K562 (cell line): ENCODE results near the gene CCM2. TPM values are rescaled to one million over a fixed set of nuclear protein-coding genes. Genes with fewer than 3 reads are reported as not detected.

Source experiments
- ATF1 ChIP-seq, 2 experiments: fragments of 450-650 bp in 1 of 2; IDR thresholded peaks; 2 replicates each; pipeline ENCODE4 v1.6.1; 2016; ENCODE audit warnings: missing compliant biosample characterization in 1 of 2, missing genetic modification characterization in 1 of 2
- CEBPG ChIP-seq, 3 experiments: fragments of 200-800 bp in 1 of 3; sonication (Bioruptor generic) in 1 of 3; sonication (generic) in 1 of 3; formaldehyde crosslinking in 1 of 3; IDR thresholded peaks in 2 of 3; conservative IDR thresholded peaks in 1 of 3; 2 replicates each; pipeline versions ENCODE4 v1.6.1 to v1.8.0; 2016 to 2022; ENCODE audit warnings: missing compliant biosample characterization in 2 of 3, missing genetic modification characterization in 2 of 3, mild to moderate bottlenecking in 1 of 3, missing genetic modification reagents in 1 of 3
- NCOA6 ChIP-seq: fragments of 450-650 bp; IDR thresholded peaks from 2 replicates; pipeline ENCODE4 v1.6.1; 2017; ENCODE audit warnings: mild to moderate bottlenecking
- NR3C1 ChIP-seq: sonication (generic); formaldehyde crosslinking; IDR thresholded peaks from 2 replicates; pipeline ENCODE4 v1.8.1; 2022; ENCODE audit warnings: missing genetic modification reagents
- POLR2G ChIP-seq: fragments of 200-400 bp; formaldehyde crosslinking; IDR thresholded peaks from 2 replicates; pipeline ENCODE4 v1.6.1; 2017; ENCODE audit warnings: low read depth, mild to moderate bottlenecking, antibody characterized with exemption, low read length, moderate library complexity
- THAP12 ChIP-seq: fragments of 250-450 bp; sonication (Bioruptor Pico); IDR thresholded peaks from 2 replicates; pipeline ENCODE4 v1.9.0; 2021; ENCODE audit warnings: mild to moderate bottlenecking, inconsistent platforms
- polyA plus RNA-seq, 8 experiments: library from polyadenylated mRNA; depleted of rRNA in 4 of 8; stranded (reverse) in 5 of 8; unstranded in 3 of 8; fragments of >200 nt; fragmentation: Nextera tagmentation in 2 of 8; fragmentation: Illumina TruSeq in 1 of 8; extraction: Ambion mirVana in 2 of 8; extraction: Trizol in 1 of 8; gene quantifications; 2 replicates each; pipeline versions ENCODE4 v1.2.1 to v1.2.3, GENCODE V29; 2011 to 2014; ENCODE audit warnings: inconsistent platforms in 1 of 8, missing spikeins in 1 of 8
- total RNA-seq, 7 experiments: library from RNA; depleted of rRNA in 6 of 7; stranded (reverse); fragments of >200 nt in 6 of 7; fragmentation: Illumina TruSeq in 2 of 7; extraction: Trizol in 2 of 7; gene quantifications; 2 replicates each; pipeline versions ENCODE4 v1.2.1 to v1.2.3, GENCODE V29; 2011 to 2021; ENCODE audit warnings: low replicate concordance in 1 of 7

The CCM2 gene
- total and polyA plus RNA-seq, 9 of the 15 experiments (the other 6 are each of a cell fraction or from before 2014, with no cell fraction given) = 0.41 to 38.6 (median 25.9) TPM

- TF ChIP-seq THAP12 (CRISPR knock-in tag) = no peak
- TF ChIP-seq POLR2G = peak; percentile 5; the same call in 1 of the 2 replicates
- TF ChIP-seq NCOA6 = no peak
- TF ChIP-seq ATF1 (CRISPR knock-in tag; IDR thresholded peaks at IDR 0.05) = no peak
- TF ChIP-seq ATF1 (tag; IDR thresholded peaks at IDR 0.05) = no peak
- no peak for TF ChIP-seq NR3C1
- TF ChIP-seq CEBPG (CRISPR knock-in tag; IDR thresholded peaks at IDR 0.05) = peak; percentile 61; the same call in 1 of the 2 replicates
- TF ChIP-seq CEBPG (tag; conservative IDR thresholded peaks at IDR 0.05 in 1 of 2, IDR thresholded peaks at IDR 0.05 in 1 of 2) = no peak
Measured at GRCh38 chr7:44980393-44981034, 19.5 kb upstream of the CCM2 start (continued).
